Gastrocnemius medialis (tissue), 4 donors: ENCODE measurements around the gene TMEM37. TPM values are rescaled to one million over a fixed set of nuclear protein-coding genes. Genes with fewer than 3 reads are reported as not detected.

Experiments
- ATAC-seq, 2 donors: fragments of 150-250 bp; one replicate each; pipeline ENCODE4 v1.9.1; 2016
- DNase-seq, 2 donors: peaks; one replicate each; pipeline ENCODE4 v3.0.0-alpha.2; 2019
- H3K27ac ChIP-seq, 4 donors: fragments of 200-600 bp; sonication (generic); 1 replicate in 1 of 4; 2 replicates in 3 of 4; pipeline ENCODE4 v1.5.1; 2016 to 2018; ENCODE audit warnings: mild to moderate bottlenecking in 2 of 4, moderate library complexity in 1 of 4
- H3K27me3 ChIP-seq, 3 donors: fragments of 200-600 bp; sonication (generic) in 2 of 3; 1 replicate in 1 of 3; 2 replicates in 2 of 3; pipeline versions ENCODE4 v1.5.1 to v1.6.0; 2016 to 2019; ENCODE audit warnings: mild to moderate bottlenecking in 1 of 3, moderate library complexity in 1 of 3
- H3K36me3 ChIP-seq, 2 donors: fragments of 200-600 bp; sonication (generic) in 1 of 2; one replicate each; pipeline ENCODE4 v1.5.1; 2017 to 2018
- H3K4me1 ChIP-seq, 2 donors: fragments of 200-600 bp; sonication (generic) in 1 of 2; one replicate each; pipeline ENCODE4 v1.5.1; 2016 to 2017; ENCODE audit warnings: mild to moderate bottlenecking in 2 of 2
- H3K4me3 ChIP-seq, 4 donors: fragments of 200-600 bp; sonication (generic) in 3 of 4; 1 replicate in 1 of 4; 2 replicates in 3 of 4; pipeline ENCODE4 v1.5.1; 2016 to 2019; ENCODE audit warnings: mild to moderate bottlenecking in 2 of 4
- H3K9me3 ChIP-seq, 3 donors: fragments of 200-600 bp; sonication (generic) in 2 of 3; 1 replicate in 1 of 3; 2 replicates in 2 of 3; pipeline ENCODE4 v1.5.1; 2016 to 2019
- POLR2A ChIP-seq, 2 donors: fragments of 450-650 bp; IDR thresholded peaks; one replicate each; pipeline ENCODE4 v1.6.1; 2017; ENCODE audit warnings: antibody characterized with exemption in 2 of 2, mild to moderate bottlenecking in 2 of 2, moderate library complexity in 2 of 2
- in situ Hi-C, 4 donors: fragments of 200-750 bp; cut with MboI; loops; one replicate each; pipeline versions ENCODE4 v1.15.0 to v1.8.0; 2017; ENCODE audit warnings: low sequenced_read_pairs in 4 of 4
- intact Hi-C: fragments of 100-400 bp; cut with DNase I; formaldehyde crosslinking; loops from one replicate; pipeline ENCODE4 v1.15.1; 2023; ENCODE audit warnings: low total_unique reads
- total RNA-seq, 4 donors: library from RNA; depleted of rRNA; stranded (reverse); fragments of >200 nt; gene quantifications; one replicate each; pipeline versions ENCODE4 v1.1.0 to v1.2.3, GENCODE V29; 2016
- TF ChIP-seq, protein P1 (sequence below), 5 experiments: fragments of 450-650 bp in 3 of 5; fragments of 200-600 bp in 2 of 5; sonication (generic) in 2 of 5; IDR thresholded peaks in 4 of 5; conservative IDR thresholded peaks in 1 of 5; 1 replicate in 4 of 5; 2 replicates in 1 of 5; pipeline ENCODE4 v1.5.1; 2016 to 2019; ENCODE audit warnings: antibody characterized with exemption in 5 of 5, mild to moderate bottlenecking in 3 of 5, moderate library complexity in 3 of 5

TMEM37 gene
- total RNA-seq, 4 donors from 2014 or later: 0.49 to 2.7 (median 0.64) TPM

DNA sequence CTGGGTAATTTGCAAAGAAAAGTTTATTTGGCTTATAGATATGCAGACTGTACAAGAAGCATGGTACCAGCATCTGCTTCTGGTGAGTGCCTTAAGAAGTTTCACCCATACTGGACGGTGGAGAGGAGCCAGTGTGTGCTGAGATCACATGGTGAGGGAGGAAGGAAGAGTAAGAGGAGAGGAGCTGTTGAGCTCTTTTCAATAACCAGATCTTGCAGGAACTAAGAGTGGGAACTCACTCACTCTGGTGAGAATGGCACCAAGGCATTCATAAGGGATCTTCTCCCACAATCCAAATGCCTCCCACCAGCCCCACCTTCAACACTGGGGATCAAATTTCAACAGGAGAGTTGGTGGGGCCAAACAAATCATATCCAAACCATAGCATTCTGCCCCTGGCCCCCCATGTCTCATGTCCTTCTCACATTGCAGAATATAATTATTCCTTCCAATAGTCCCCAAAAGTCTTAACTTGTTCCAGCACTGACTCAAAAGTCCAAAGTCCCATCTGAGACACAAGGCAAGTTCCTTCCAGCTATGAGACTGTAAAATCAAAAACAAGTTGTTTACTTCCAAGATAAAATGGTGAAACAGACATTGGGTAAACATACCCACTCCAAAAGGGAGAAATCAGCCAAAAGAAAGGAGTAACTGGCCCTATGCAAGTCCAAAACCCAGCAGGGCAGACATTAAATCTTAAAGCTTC is 11.7 kb upstream of the TMEM37 start:
- Histone ChIP-seq H3K9me3 (no peaks in the 10 kb centered on the region), H3K36me3 (no peaks in the 10 kb centered on the region), H3K4me3 (no peak overlapping the region), H3K27ac (no peak overlapping the region), H3K27me3 (no peaks in the 10 kb centered on the region), H3K4me1 (no peaks in the 10 kb centered on the region)
- TF ChIP-seq, protein P1, sequence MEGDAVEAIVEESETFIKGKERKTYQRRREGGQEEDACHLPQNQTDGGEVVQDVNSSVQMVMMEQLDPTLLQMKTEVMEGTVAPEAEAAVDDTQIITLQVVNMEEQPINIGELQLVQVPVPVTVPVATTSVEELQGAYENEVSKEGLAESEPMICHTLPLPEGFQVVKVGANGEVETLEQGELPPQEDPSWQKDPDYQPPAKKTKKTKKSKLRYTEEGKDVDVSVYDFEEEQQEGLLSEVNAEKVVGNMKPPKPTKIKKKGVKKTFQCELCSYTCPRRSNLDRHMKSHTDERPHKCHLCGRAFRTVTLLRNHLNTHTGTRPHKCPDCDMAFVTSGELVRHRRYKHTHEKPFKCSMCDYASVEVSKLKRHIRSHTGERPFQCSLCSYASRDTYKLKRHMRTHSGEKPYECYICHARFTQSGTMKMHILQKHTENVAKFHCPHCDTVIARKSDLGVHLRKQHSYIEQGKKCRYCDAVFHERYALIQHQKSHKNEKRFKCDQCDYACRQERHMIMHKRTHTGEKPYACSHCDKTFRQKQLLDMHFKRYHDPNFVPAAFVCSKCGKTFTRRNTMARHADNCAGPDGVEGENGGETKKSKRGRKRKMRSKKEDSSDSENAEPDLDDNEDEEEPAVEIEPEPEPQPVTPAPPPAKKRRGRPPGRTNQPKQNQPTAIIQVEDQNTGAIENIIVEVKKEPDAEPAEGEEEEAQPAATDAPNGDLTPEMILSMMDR (IDR thresholded peaks at IDR 0.05 in 4 of 5, conservative IDR thresholded peaks at IDR 0.05 in 1 of 5): no peak
- no peak for DNase-seq
- ATAC-seq: no peak
- intact Hi-C loops: no loop called here
- in situ Hi-C loops: loop anchor here (5.0 to 25.0 kb wide), 3 partner anchors 242 to 245 kb away; no protein-coding TSS in a partner anchor

DNA sequence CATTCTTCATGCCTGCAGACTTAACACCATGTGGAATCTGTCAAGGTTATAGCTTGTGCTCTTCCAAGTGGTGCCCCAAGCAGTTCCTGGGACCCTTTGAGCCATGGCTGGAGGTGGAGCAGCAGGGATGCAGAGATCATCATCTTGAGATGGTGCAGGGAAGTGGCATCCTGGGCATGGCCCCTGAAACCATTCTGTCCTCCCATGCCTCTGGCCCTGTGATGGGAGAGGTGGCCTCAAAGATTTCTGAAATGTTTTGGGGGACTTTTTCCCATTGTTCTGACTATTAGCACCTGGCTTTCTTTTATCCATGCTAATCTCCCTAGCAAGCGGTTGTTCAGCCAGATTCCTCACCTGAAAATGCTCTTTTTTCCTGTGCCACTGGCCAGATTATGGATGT is 10.3 kb upstream of the TMEM37 start:
- no peak overlapping the region for H3K4me3 ChIP-seq
- no peak overlapping the region for H3K27ac ChIP-seq
- H3K9me3 ChIP-seq: no peaks in the 10 kb centered on the region
- H3K4me1 ChIP-seq: no peaks in the 10 kb centered on the region
- no peaks in the 10 kb centered on the region for H3K36me3 ChIP-seq
- TF ChIP-seq, protein P1 (IDR thresholded peaks at IDR 0.05 in 4 of 5, conservative IDR thresholded peaks at IDR 0.05 in 1 of 5): no peak
- TF ChIP-seq POLR2A (IDR thresholded peaks at IDR 0.05): no peak
- in situ Hi-C loops (loop anchor here in 3 of 4 donors (5.0 to 25.0 kb wide), 2 partner anchors 241 kb away; no protein-coding TSS in a partner anchor), intact Hi-C loops (no loop called here)
- DNase-seq: no peak
- H3K27me3 ChIP-seq: no peaks in the 10 kb centered on the region
- no peak for ATAC-seq

DNA sequence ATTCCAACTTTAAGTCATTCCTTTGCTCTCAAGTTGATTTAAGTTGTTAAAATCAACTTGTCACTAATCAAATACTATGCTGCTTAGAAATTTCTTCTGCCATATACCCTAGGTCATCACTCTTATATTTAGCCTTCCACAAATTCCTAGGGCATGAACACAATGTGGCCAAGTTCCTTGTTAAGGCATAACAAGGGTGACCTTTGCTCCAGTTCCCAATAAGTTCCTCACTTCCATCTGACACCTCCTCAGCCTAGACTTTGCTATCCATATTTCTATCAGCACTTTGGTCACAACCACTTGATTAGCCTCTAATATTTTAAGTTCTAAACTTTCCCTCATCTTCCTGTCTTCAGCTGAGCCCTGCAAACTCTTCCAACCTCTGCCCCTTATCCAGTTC is 9.9 kb upstream of the TMEM37 start:
- DNase-seq: no peak
- H3K4me1 ChIP-seq: no peaks in the 10 kb centered on the region
- in situ Hi-C loops (loop anchor here in 3 of 4 donors (5.0 to 25.0 kb wide), 2 partner anchors 241 kb away; no protein-coding TSS in a partner anchor), intact Hi-C loops (no loop called here)
- ATAC-seq: no peak
- TF ChIP-seq, protein P1 (IDR thresholded peaks at IDR 0.05 in 4 of 5, conservative IDR thresholded peaks at IDR 0.05 in 1 of 5): no peak
- no peak for TF ChIP-seq POLR2A (IDR thresholded peaks at IDR 0.05)
- no peak overlapping the region for H3K4me3 ChIP-seq
- H3K9me3 ChIP-seq: no peaks in the 10 kb centered on the region
- H3K27me3 ChIP-seq: no peaks in the 10 kb centered on the region
- no peak overlapping the region for H3K27ac ChIP-seq
- H3K36me3 ChIP-seq: no peaks in the 10 kb centered on the region

DNA sequence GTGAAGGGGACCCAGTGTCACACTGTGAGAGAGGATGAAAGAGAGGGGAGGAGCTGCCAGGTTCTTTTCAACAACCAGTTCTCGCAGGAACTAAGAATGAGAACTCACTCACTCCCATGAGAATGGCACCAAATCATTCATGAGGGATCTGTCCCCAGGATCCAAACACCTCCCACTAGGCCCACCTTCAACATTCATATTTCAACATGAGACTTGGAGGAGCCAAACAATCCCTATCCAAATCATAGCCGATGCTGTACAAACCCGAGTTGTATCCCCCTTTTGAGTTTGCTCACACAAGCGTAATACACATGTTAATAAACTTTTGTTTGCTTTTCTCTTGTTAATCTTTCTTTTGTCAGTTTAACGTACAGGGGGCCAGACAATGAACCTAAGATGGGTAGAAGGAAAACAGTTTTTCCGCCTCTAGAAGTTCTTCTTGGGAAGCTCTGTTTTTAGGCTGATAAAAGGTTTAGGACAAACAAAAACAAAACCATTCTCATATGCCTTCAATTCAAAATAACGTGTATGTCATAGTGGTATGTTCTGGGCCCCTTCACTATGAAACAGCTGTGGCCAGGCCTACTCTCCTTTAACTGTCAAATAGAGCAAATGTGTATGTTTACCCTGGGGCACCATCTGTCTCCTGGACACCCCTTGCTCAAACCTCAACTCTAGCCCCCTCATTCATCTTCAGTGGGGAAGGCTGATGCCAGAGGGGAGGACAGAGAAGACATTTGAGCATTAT is 9.1 kb upstream of the TMEM37 start:
- in situ Hi-C loops: loop anchor here in 3 of 4 donors (5.0 to 25.0 kb wide), 2 partner anchors 240 kb away; no protein-coding TSS in a partner anchor
- intact Hi-C loops: no loop called here
- TF ChIP-seq, protein P1 (IDR thresholded peaks at IDR 0.05 in 4 of 5, conservative IDR thresholded peaks at IDR 0.05 in 1 of 5): no peak
- no peak for TF ChIP-seq POLR2A (IDR thresholded peaks at IDR 0.05)
- Histone ChIP-seq H3K9me3 (no peaks in the 10 kb centered on the region), H3K36me3 (no peaks in the 10 kb centered on the region), H3K27ac (no peak overlapping the region), H3K27me3 (no peaks in the 10 kb centered on the region), H3K4me1 (no peaks in the 10 kb centered on the region), H3K4me3 (no peak overlapping the region)
- ATAC-seq (no peak), DNase-seq (no peak)
